H1 (cell line): ENCODE data around the gene POU3F2. TPM values are rescaled to one million over a fixed set of nuclear protein-coding genes. Genes with fewer than 3 reads are reported as not detected.

Experiments
- CTCF ChIA-PET: fragments of 300-600 bp; sonication (Branson Sonifier 250); formaldehyde crosslinking; loops from one replicate; lab custom pipeline; 2021; ENCODE audit not compliant: partially characterized antibody; lab: Charles Lee
- POLR2A ChIA-PET: fragments of 300-600 bp; sonication (Branson Sonifier 250); formaldehyde crosslinking; loops from one replicate; lab custom pipeline; 2021; ENCODE audit warnings: inconsistent platforms; ENCODE audit not compliant: partially characterized antibody; lab: Charles Lee
- DNase-seq, 2 experiments: peaks; one replicate each; pipeline versions ENCODE4 v3.0.0 to v3.0.0-alpha.2; 2010 to 2022; ENCODE audit warnings: low spot score in 2 of 2, low read depth in 1 of 2, mixed read lengths in 1 of 2
- FAIRE-seq: peaks from 2 replicates; lab custom pipeline; 2011; peaks lifted over from hg19 to GRCh38; lab: Jason Lieb, UNC
- H2AFZ ChIP-seq: 2 replicates; pipeline ENCODE4 v1.8.1; 2012; ENCODE audit warnings: low read length, inconsistent platforms
- H2AK5ac ChIP-seq: 2 replicates; pipeline ENCODE4 v1.6.1; 2013; ENCODE audit warnings: low read depth, low read length
- H2BK120ac ChIP-seq: replicated peaks from 2 replicates; pipeline ENCODE3; 2013; ENCODE audit warnings: low read depth, low read length, inconsistent platforms
- H2BK12ac ChIP-seq: 2 replicates; pipeline ENCODE4 v1.6.1; 2013; ENCODE audit warnings: low read depth, low read length
- H2BK15ac ChIP-seq: 2 replicates; pipeline ENCODE4 v1.6.1; 2013; ENCODE audit warnings: low read length
- H2BK20ac ChIP-seq: 2 replicates; pipeline ENCODE4 v1.6.1; 2013; ENCODE audit warnings: low read length
- H2BK5ac ChIP-seq: 2 replicates; pipeline ENCODE4 v1.6.1; 2013; ENCODE audit warnings: low read depth, low read length
- H3K14ac ChIP-seq: 2 replicates; pipeline ENCODE4 v1.6.1; 2013; ENCODE audit warnings: inconsistent platforms; ENCODE audit not compliant: insufficient read length
- H3K18ac ChIP-seq: 2 replicates; pipeline ENCODE4 v1.6.1; 2013; ENCODE audit warnings: low read length; ENCODE audit errors: extremely low read depth
- H3K23ac ChIP-seq: 2 replicates; pipeline ENCODE4 v1.6.1; 2013; ENCODE audit warnings: inconsistent platforms; ENCODE audit not compliant: insufficient read length
- H3K23me2 ChIP-seq: 2 replicates; pipeline ENCODE4 v1.6.1; 2013; ENCODE audit warnings: low read depth, low read length
- H3K27ac ChIP-seq: 2 replicates; pipeline ENCODE4 v1.6.1; 2011; ENCODE audit warnings: low read depth, low read length, inconsistent platforms
- H3K27me3 ChIP-seq, 4 experiments: replicated peaks in 1 of 4; 1 replicate in 1 of 4; 2 replicates in 3 of 4; pipeline versions ENCODE4 v1.6.1 to v1.8.1; 2011 to 2013; ENCODE audit warnings: low read length in 3 of 4, mild to moderate bottlenecking in 3 of 4, inconsistent platforms in 2 of 4, mixed read lengths in 2 of 4, moderate library complexity in 1 of 4; ENCODE audit not compliant: control insufficient read depth in 3 of 4, insufficient read depth in 3 of 4; ENCODE audit errors: extremely low read depth in 1 of 4
- H3K36me3 ChIP-seq, 4 experiments: 2 replicates each; pipeline versions ENCODE4 v1.6.1 to v1.8.1; 2011 to 2013; ENCODE audit warnings: mild to moderate bottlenecking in 4 of 4, low read length in 3 of 4, moderate library complexity in 2 of 4, control low read depth in 1 of 4, inconsistent platforms in 1 of 4; ENCODE audit not compliant: insufficient read depth in 4 of 4, control insufficient read depth in 2 of 4
- H3K4ac ChIP-seq: replicated peaks from 2 replicates; pipeline ENCODE3; 2013; ENCODE audit warnings: low read length, low read depth, mixed read lengths, inconsistent platforms; ENCODE audit not compliant: insufficient read length
- H3K4me1 ChIP-seq, 4 experiments: replicated peaks in 1 of 4; 1 replicate in 1 of 4; 2 replicates in 3 of 4; pipeline versions ENCODE4 v1.6.1 to v1.8.1; 2011 to 2013; ENCODE audit warnings: low read length in 3 of 4, inconsistent platforms in 2 of 4, mixed read lengths in 1 of 4; ENCODE audit not compliant: insufficient read depth in 4 of 4, control insufficient read depth in 3 of 4
- H3K4me2 ChIP-seq, 2 experiments: 2 replicates each; pipeline versions ENCODE4 v1.6.1 to v1.8.1; 2011 to 2013; ENCODE audit warnings: low read depth in 2 of 2, low read length in 2 of 2, control low read depth in 1 of 2, inconsistent platforms in 1 of 2, mild to moderate bottlenecking in 1 of 2; ENCODE audit not compliant: insufficient read depth in 1 of 2
- H3K4me3 ChIP-seq, 4 experiments: fragments of 200-600, 300-600 bp in 1 of 4; sonication (generic), shearing (Covaris generic), sonication (Bioruptor Twin) in 1 of 4; 2 replicates each; pipeline versions ENCODE4 v1.5.1 to v1.8.1; 2011 to 2016; ENCODE audit warnings: low read length in 4 of 4, low read depth in 3 of 4, control low read depth in 2 of 4, inconsistent platforms in 2 of 4, mild to moderate bottlenecking in 2 of 4, mixed read lengths in 1 of 4, moderate library complexity in 1 of 4; ENCODE audit not compliant: insufficient read depth in 2 of 4; ENCODE audit errors: extremely low read depth in 1 of 4
- H3K56ac ChIP-seq: replicated peaks from 2 replicates; pipeline ENCODE3; 2013; ENCODE audit warnings: low read depth, mild to moderate bottlenecking, mixed read lengths, low read length, inconsistent platforms; ENCODE audit not compliant: insufficient read length
- H3K79me1 ChIP-seq: 2 replicates; pipeline ENCODE4 v1.6.1; 2013; ENCODE audit warnings: low read depth, low read length, control low read depth
- H3K79me2 ChIP-seq, 2 experiments: 2 replicates each; pipeline versions ENCODE4 v1.6.1 to v1.8.1; 2012 to 2013; ENCODE audit warnings: low read length in 2 of 2, mild to moderate bottlenecking in 2 of 2, inconsistent platforms in 1 of 2; ENCODE audit not compliant: insufficient read depth in 2 of 2, control insufficient read depth in 1 of 2
- H3K9ac ChIP-seq, 4 experiments: replicated peaks in 1 of 4; 1 replicate in 1 of 4; 2 replicates in 3 of 4; pipeline versions ENCODE4 v1.6.1 to v1.8.1; 2011 to 2013; ENCODE audit warnings: low read depth in 3 of 4, low read length in 3 of 4, control low read depth in 2 of 4, mild to moderate bottlenecking in 2 of 4, moderate library complexity in 2 of 4, inconsistent platforms in 1 of 4; ENCODE audit errors: extremely low read depth in 1 of 4
- H3K9me3 ChIP-seq, 2 experiments: 2 replicates each; pipeline versions ENCODE4 v1.6.1 to v1.8.1; 2012 to 2013; ENCODE audit warnings: mild to moderate bottlenecking in 2 of 2, moderate library complexity in 2 of 2, control low read depth in 1 of 2, inconsistent platforms in 1 of 2, low read depth in 1 of 2, low read length in 1 of 2, mixed read lengths in 1 of 2; ENCODE audit not compliant: insufficient read depth in 2 of 2
- H4K20me1 ChIP-seq, 2 experiments: replicated peaks in 1 of 2; 2 replicates each; pipeline versions ENCODE3 to v1.8.1; 2011 to 2013; ENCODE audit warnings: inconsistent platforms in 2 of 2, low read length in 2 of 2, mild to moderate bottlenecking in 1 of 2; ENCODE audit not compliant: insufficient read depth in 2 of 2, control insufficient read depth in 1 of 2
- H4K5ac ChIP-seq: 2 replicates; pipeline ENCODE4 v1.6.1; 2013; ENCODE audit warnings: low read length, low read depth, mixed read lengths, inconsistent platforms; ENCODE audit not compliant: insufficient read length
- H4K8ac ChIP-seq: 2 replicates; pipeline ENCODE4 v1.8.0; 2013; ENCODE audit warnings: mild to moderate bottlenecking, moderate library complexity, low read length, inconsistent platforms; ENCODE audit not compliant: insufficient read depth; ENCODE audit errors: extremely low read depth
- H4K91ac ChIP-seq: replicated peaks from 2 replicates; pipeline ENCODE3; 2013; ENCODE audit warnings: low read length, mixed read lengths, inconsistent platforms; ENCODE audit not compliant: insufficient read length
- CBX5 ChIP-seq: fragments of 300-800, 300-1000 bp; sonication (generic); IDR thresholded peaks from 2 replicates; pipeline ENCODE4 v1.7.1; 2016; ENCODE audit warnings: antibody characterized with exemption, low read length, low read depth
- CBX8 ChIP-seq: fragments of 300-800, 300-1000 bp; sonication (generic); IDR thresholded peaks from 2 replicates; pipeline ENCODE4 v1.7.1; 2016; ENCODE audit warnings: low read depth, low read length, borderline replicate concordance
- EGR1 ChIP-seq: IDR thresholded peaks from 2 replicates; pipeline ENCODE4 v1.6.1; 2011; ENCODE audit warnings: low read depth, low read length, borderline replicate concordance
- EZH2 ChIP-seq: fragments of 200-600 bp; sonication (generic); IDR thresholded peaks from 2 replicates; pipeline ENCODE4 v1.7.1; 2012; ENCODE audit warnings: low read depth, mild to moderate bottlenecking, moderate library complexity, low read length, inconsistent platforms; ENCODE audit not compliant: severe bottlenecking
- JUN ChIP-seq: IDR thresholded peaks from 2 replicates; pipeline ENCODE4 v1.6.1; 2011; ENCODE audit warnings: low read depth, mild to moderate bottlenecking, improper control_type of control experiment, low read length
- MAFK ChIP-seq: IDR thresholded peaks from 2 replicates; pipeline ENCODE4 v1.6.1; 2012; ENCODE audit warnings: low read depth, mild to moderate bottlenecking, improper control_type of control experiment, low read length
- RFX5 ChIP-seq: IDR thresholded peaks from 2 replicates; pipeline ENCODE4 v1.6.1; 2011; ENCODE audit warnings: low read depth, low read length, improper control_type of control experiment, borderline replicate concordance
- RNF2 ChIP-seq: fragments of 200-900, 300-1000 bp; sonication (generic); IDR thresholded peaks from 2 replicates; pipeline ENCODE4 v1.7.1; 2016; ENCODE audit warnings: borderline replicate concordance, low read depth, mild to moderate bottlenecking, antibody characterized with exemption, low read length; ENCODE audit not compliant: poor library complexity, severe bottlenecking; ENCODE audit errors: missing control alignments
- SAP30 ChIP-seq: fragments of 300-600 bp; sonication (generic); IDR thresholded peaks from 2 replicates; pipeline ENCODE4 v1.7.1; 2012; ENCODE audit warnings: low read length, moderate library complexity, mild to moderate bottlenecking, inconsistent platforms; ENCODE audit not compliant: insufficient read depth, insufficient replicate concordance
- SUZ12 ChIP-seq: fragments of 200-600 bp; sonication (generic); IDR thresholded peaks from 2 replicates; pipeline ENCODE4 v1.6.1; 2012; ENCODE audit warnings: mild to moderate bottlenecking, inconsistent platforms, low read length, moderate library complexity, mixed read lengths
- TBP ChIP-seq: IDR thresholded peaks from 2 replicates; pipeline ENCODE4 v1.6.1; 2011; ENCODE audit warnings: low read depth, low read length, improper control_type of control experiment
- WGBS, 2 experiments: shearing (Covaris generic) in 1 of 2; methylation state at CpG; one replicate each; pipeline versions ENCODE4 v1.1.6 to v1.1.7; 2013 to 2015; ENCODE audit warnings: low lambda C conversion rate in 2 of 2, mixed read lengths in 2 of 2, inconsistent platforms in 1 of 2, low coverage in 1 of 2, missing lambda C conversion rate in 1 of 2; ENCODE audit not compliant: insufficient replicate concordance in 2 of 2, insufficient coverage in 1 of 2, insufficient read length in 1 of 2; ENCODE audit errors: extremely low coverage in 1 of 2, missing lambda C conversion rate in 1 of 2; 5-methylcytosine and 5-hydroxymethylcytosine counted together
- polyA plus RNA-seq, 7 experiments: library from polyadenylated mRNA; depleted of rRNA in 3 of 7; stranded (reverse) in 5 of 7; unstranded in 2 of 7; fragments of >200 nt in 5 of 7; fragments of 200-250 nt in 2 of 7; gene quantifications; 1 replicate in 5 of 7; 2 replicates in 1 of 7; 4 replicates in 1 of 7; pipeline versions ENCODE4 v1.2.1 to v1.2.3, GENCODE V29; 2011 to 2013; ENCODE audit warnings: missing spikeins in 2 of 7, mixed read lengths in 2 of 7
- total RNA-seq: library from RNA; stranded (reverse); fragmentation: NEBNext Ultra II Directional; extraction: Animal tissue kit (Norgen Biotek cat#: 25700); gene quantifications from 2 replicates; pipeline ENCODE4 v1.2.1, GENCODE V29; 2021

The POU3F2 gene
- total and polyA plus RNA-seq, 2 of the 8 experiments (the other 6 are each of a cell fraction or from before 2014, with no cell fraction given): 0.09 to 0.35 TPM

DNA sequence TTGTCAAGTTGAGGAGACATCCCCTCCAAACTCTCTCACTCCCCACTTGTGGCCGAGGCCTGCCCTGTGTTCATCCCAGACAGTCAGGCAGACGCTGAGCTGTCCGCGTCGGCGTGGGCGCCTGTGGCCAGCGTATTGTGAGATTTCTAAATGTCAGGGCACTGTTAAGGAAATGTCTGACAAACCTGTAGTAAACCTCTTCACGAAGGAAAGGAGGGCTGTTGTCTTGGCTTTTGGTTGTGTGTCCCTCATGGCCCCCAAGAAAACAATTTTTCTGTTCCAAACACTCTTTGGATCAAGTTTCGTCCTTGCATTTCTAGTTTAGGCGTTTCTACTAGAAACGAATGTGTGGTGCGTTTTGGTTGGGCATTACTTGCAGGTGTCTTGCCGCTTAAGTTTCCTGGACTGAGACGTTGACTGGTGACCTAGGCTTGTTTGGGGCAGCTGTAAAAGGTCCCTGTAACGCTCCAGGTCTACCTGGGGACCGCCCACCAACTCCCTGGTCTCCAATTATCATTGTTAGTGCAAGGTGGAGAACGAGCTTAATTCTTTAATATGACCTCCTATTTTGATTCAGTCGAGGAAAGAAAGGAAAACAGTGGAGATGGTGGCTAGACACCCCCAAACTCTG, 8.7 kb upstream of the POU3F2 start:
- no peaks in the 10 kb centered on the region for H3K9me3 ChIP-seq
- no peak overlapping the region for H3K14ac ChIP-seq
- peak overlapping the region; percentile 92 to 93 for H3K4me2 ChIP-seq
- H3K27me3 ChIP-seq: peaks cover 44 to 85% (median 67%) of the 10 kb centered on the region in 4 experiments
- no peak overlapping the region for H2AFZ ChIP-seq
- H3K18ac ChIP-seq: no peak overlapping the region
- H2BK12ac ChIP-seq: 0 out of 2 replicates have a peak overlapping the region, but pooled peaks have one; percentile 4
- H3K4me1 ChIP-seq: peaks cover 2 to 14% (median 6%) of the 10 kb centered on the region in 4 experiments
- CTCF ChIA-PET: interaction anchor here (0.8 to 1.2 kb wide), 2 partner anchors 13 to 19 kb away, joined by 3 read pairs; no protein-coding TSS in a partner anchor
- peaks cover 14% of the 10 kb centered on the region for H3K23me2 ChIP-seq
- H2BK20ac ChIP-seq: no peak overlapping the region
- no peaks in the 10 kb centered on the region for H3K79me2 ChIP-seq
- H2AK5ac ChIP-seq: no peak overlapping the region
- no peak overlapping the region for H4K8ac ChIP-seq
- WGBS, 2 experiments: 4% methylated on average over 19 of the region's 19 CpGs; no CpG with 5 or more reads in 1 of the 2 experiments
- no peak overlapping the region for H3K9ac ChIP-seq
- H2BK5ac ChIP-seq: no peak overlapping the region
- H3K4ac ChIP-seq: no peak overlapping the region
- no peak overlapping the region for H3K56ac ChIP-seq
- no peaks in the 10 kb centered on the region for H3K79me1 ChIP-seq
- H4K20me1 ChIP-seq: peaks cover 0 to 8% of the 10 kb centered on the region in 2 experiments
- no peak overlapping the region for H2BK15ac ChIP-seq
- H3K4me3 ChIP-seq: peak overlapping the region; percentile 55 to 75 (median 62); a peak in 7 of 8 replicates
- DNase-seq: no peak
- H2BK120ac ChIP-seq: no peak overlapping the region
- POLR2A ChIA-PET: interaction anchor here (1.4 kb wide), 1 partner anchor 8 kb away, joined by 4 read pairs; the partner anchor contains the start of gene POU3F2
- no peak overlapping the region for H4K5ac ChIP-seq
- peak; percentile 28 for FAIRE-seq
- H4K91ac ChIP-seq: no peak overlapping the region
- TF ChIP-seq RNF2 (peak; percentile 100), SAP30 (peak; percentile 3), SUZ12 (peak; percentile 54; the same call in 1 of the 2 replicates), EZH2 (peak; percentile 81), TBP (no peak), CBX5 (no peak), RFX5 (no peak), JUN (no peak), MAFK (no peak), EGR1 (no peak), CBX8 (0 out of 2 replicates have a peak, but pooled peaks have one; percentile 97)
- H3K27ac ChIP-seq: no peak overlapping the region
- H3K36me3 ChIP-seq: no peaks in the 10 kb centered on the region
- no peak overlapping the region for H3K23ac ChIP-seq
